Stimulated activated CD4-positive, alpha-beta T cell treated with anti-CD3 and anti-CD28 coated beads, TNF-alpha, amount 100 ng/mL, for 24 hours (primary cell): Measurements from ENCODE around the gene MPND.

ENCODE experiments used
- DNase-seq, 3 experiments: peaks; one replicate each; pipeline ENCODE4 v3.0.0-alpha.2; 2020; ENCODE audit warnings: low read depth in 3 of 3

MPND gene

DNA sequence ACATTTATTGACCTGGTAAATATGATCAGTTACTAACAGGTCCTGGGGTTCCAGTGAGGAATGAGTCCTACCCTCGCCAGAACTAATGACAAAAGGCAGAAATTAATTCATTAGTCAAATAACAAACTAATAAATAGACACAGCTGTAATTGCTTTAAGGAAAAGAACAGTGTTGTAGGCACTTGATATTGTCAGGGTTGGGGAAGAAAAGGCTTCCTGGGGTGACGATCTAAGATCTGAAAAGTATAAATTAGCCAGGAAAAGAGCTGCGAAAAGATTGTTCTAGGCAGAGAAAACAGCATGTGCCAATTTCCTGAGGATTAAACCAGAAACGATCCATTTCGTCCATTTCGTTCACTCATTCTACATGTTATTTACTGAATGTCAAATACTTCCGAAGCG lies 58.4 kb downstream of the MPND start:
- no peak for DNase-seq

DNA sequence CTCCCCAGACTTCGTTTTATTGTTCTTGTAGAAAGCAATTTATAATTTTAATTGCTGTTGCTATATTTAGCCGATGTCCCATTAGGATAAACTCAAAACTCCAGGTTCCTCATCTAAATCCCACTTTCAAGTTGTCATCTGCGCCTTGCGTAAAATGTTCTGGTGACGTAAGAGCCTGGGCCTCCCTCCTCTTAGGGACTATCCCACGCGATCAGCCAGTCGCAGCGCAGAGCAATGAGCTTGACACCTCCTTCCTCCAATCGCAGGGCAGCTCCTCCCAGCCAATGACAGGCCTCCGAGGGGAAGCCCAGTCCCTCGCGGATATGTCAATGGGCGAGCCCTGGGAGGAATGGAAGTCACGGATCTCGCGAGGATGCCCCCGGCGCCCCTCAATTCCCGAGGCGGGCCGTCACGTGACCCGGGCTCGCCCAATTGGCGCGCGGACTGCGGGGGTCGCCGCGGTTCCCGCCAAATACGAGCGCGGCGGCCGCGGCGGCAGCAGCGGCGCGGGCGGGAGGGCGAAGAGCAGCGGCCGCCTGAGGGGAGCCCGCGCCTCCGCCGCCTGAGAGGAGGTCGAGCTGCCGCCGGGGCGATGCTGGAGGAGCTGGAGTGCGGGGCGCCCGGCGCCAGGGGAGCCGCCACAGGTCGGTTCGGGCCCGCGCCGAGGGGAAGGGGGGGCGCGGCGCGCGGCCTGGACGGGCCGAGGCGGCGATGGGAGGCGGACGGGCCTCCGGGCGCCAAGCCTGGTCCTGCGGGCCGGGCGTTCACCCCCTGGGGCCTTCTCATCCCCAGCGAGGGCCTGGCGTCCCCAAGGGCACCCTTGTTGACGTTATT lies 59.0 kb downstream of the MPND start, which contains the start of gene CHAF1A:
TSS of gene CHAF1A (plus strand) at position 470 of the 834 bp plus-strand sequence. CDS start at position 593, 123 bp downstream.
- peak; percentile 98 to 99 (median 99) for DNase-seq

DNA sequence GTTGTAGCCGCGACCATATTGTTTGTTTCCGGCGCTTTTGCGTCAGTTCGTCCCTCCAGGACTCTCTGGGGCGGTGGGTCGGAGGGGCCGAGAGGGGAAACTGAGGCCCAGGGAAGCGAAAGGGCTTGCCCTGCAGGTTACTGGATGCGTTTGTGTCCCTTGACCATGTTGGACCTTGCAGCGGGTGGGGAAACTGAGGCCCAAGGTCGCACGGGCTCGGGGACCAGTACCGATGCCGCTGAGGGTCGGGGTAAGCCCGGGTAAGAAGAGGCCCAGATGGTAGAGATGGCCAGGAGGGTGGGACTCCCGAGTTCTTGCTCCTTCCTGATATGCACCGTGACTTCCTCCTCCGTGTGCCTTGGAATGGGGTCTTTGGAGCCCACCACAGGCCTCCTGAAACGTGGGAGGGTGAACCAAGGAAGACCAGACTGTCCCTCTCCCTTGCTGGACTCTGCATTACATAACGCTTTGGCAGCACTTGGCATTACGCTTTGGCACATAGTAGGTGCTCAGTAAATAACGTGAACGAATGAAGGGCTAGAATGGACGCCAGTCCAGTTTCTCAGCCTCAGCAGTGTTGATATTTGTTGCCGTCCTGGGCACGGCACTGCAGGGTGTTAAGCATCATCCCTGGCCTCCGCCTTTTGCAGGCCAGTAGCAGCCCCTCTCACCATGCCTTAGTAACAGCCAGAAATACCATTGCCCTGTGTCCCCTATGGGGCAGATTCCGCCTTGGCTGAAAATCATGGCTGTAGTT lies 59.8 kb downstream of the MPND start:
- DNase-seq, result no peak

DNA sequence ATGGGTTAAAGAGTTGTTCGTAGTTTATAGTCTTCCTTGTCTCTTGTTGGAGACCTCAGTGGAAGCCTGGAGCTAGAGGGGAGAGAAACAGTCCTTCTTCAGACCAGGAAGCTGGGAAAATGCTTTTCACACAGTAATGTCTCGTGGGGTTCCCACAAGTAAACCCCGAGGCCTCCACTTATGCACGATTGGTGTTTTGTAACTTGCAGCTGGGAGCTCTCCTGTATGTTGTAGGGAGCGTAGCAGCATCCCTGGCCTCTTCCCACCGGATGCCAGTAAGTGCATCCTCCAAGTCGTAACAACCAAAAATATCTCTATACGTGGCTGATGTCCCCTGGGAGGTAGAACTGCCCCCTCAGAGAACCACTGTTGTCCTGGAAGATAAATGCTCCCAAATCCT lies 62.6 kb downstream of the MPND start:
- no peak for DNase-seq

DNA sequence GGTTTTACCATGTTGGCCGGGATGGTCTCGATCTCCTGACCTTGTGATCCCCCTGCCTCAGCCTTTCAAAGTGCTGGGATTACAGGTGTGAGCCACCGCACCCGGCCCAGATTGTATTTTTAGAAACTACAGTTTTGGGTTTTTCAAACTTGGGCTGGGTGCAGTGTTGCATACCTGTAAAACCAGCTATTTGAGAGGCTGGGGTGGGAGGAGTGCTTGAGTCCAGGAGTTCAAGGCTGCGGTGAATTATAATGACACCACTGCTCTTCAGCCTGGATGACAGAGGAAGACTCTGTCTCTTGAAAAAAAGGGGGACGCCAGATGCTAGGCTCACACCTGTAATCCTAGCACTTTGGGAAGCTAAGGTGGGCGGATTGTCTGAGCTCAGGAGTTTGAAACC lies 63.3 kb downstream of the MPND start:
- no peak for DNase-seq

DNA sequence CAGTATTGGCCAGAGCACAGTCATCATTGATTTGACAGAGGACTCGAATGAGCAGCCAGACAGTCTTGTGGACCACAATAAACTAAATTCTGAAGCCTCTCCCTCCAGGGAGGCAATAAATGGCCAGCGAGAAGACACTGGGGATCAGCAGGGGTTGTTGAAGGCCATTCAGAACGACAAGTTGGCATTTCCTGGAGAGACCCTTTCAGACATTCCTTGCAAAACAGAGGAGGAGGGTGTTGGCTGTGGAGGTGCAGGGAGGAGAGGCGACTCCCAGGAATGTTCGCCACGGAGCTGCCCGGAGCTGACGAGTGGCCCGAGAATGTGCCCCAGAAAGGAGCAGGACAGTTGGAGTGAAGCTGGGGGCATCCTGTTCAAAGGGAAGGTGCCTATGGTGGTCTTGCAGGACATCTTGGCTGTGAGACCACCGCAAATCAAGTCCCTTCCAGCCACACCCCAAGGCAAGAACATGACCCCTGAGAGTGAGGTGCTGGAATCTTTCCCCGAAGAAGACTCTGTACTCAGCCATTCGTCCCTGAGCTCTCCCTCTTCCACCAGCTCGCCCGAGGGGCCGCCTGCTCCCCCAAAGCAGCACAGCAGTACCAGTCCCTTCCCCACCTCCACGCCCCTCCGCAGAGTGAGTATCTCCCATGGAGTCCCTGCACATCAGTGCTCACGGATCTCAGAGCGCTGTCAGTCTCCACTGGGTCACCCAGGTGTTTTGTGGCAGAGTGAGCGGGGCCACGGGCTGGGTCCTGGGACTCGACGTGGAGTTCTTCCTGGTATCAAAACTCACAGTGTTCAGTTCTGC lies 66.0 kb downstream of the MPND start:
- no peak for DNase-seq
